ENCODE results near the gene NR2E1.

NR2E1 gene

DNA sequence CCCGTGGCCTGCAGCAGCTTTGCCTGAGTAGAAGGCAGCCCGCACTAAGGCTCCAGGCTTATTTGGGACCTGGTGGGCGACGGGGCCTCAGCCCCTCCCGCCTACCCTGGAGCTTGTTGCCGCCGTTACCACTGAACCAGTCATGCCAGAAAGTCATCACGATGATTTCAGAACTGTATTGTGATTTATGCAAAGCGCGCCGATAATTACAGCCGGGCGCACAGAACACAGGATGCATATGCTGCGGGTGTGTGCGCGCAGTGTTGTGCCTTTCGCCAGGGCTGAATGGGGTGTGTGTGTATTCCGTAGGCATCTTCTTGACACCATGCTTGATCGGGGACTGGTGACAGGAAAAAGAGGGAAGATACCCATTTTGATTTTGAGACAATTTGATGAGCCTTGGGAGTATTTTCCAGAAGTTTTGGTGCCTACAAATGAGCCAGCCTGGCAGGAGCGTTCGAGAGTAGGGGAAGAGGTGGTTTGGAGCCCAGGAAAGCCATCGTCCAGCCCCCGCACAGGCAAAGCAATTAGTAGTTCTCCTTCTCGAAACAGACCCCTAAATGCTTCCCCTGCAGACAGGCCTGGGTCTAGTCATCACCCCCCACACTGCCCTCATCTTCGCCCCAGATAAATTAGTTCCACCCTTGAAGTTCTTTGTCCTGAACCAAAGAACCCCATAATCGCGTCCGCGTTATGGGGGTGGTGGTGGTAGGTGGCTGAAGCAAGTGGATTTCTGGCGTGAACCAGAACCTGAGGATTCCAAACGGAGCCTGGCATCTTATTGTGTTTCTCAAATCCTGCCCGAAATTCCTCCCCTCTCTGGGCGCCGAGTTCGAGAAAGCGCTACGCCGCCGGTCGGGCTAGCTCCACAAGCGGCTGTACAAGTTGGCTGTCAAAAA lies 1.9 kb upstream of the NR2E1 start:
- Histone ChIP-seq H3K36me3 (ENCODE audit: insufficient read depth, low read length) (no peaks in the 10 kb centered on the region), H3K4me2 (ENCODE audit: low read depth, low read length, poor library complexity, severe bottlenecking) (no peak overlapping the region), H4K20me1 (ENCODE audit: insufficient read depth, low read length, poor library complexity, severe bottlenecking) (no peaks in the 10 kb centered on the region), H3K27me3 (ENCODE audit: insufficient read depth, low read length, poor library complexity, severe bottlenecking) (no peaks in the 10 kb centered on the region), H3K9me3 (ENCODE audit: insufficient read depth, low read depth, low read length) (no peaks in the 10 kb centered on the region), H3K9me2 (replicated peaks; ENCODE audit: low read depth, low read length) (no peaks in the 10 kb centered on the region), H2AFZ (ENCODE audit: low read length) (no peak overlapping the region), H3K79me2 (ENCODE audit: insufficient read depth, low read length) (no peaks in the 10 kb centered on the region), H3K9ac (ENCODE audit: low read depth, low read length, poor library complexity, severe bottlenecking) (no peak overlapping the region), H3K4me1 (ENCODE audit: insufficient read depth, low read length, poor library complexity, severe bottlenecking) (no peaks in the 10 kb centered on the region), H3K4me3 (ENCODE audit: low read length, poor library complexity, severe bottlenecking) (no peak overlapping the region), H3F3A (ENCODE audit: low read depth) (no peaks in the 10 kb centered on the region)
- TF ChIP-seq, protein P1, sequence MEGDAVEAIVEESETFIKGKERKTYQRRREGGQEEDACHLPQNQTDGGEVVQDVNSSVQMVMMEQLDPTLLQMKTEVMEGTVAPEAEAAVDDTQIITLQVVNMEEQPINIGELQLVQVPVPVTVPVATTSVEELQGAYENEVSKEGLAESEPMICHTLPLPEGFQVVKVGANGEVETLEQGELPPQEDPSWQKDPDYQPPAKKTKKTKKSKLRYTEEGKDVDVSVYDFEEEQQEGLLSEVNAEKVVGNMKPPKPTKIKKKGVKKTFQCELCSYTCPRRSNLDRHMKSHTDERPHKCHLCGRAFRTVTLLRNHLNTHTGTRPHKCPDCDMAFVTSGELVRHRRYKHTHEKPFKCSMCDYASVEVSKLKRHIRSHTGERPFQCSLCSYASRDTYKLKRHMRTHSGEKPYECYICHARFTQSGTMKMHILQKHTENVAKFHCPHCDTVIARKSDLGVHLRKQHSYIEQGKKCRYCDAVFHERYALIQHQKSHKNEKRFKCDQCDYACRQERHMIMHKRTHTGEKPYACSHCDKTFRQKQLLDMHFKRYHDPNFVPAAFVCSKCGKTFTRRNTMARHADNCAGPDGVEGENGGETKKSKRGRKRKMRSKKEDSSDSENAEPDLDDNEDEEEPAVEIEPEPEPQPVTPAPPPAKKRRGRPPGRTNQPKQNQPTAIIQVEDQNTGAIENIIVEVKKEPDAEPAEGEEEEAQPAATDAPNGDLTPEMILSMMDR (conservative IDR thresholded peaks at IDR 0.05; ENCODE audit: low read length), result no peak
- no peak for TF ChIP-seq EZH2phosphoT487 (IDR thresholded peaks at IDR 0.05; ENCODE audit: borderline replicate concordance)

DNA sequence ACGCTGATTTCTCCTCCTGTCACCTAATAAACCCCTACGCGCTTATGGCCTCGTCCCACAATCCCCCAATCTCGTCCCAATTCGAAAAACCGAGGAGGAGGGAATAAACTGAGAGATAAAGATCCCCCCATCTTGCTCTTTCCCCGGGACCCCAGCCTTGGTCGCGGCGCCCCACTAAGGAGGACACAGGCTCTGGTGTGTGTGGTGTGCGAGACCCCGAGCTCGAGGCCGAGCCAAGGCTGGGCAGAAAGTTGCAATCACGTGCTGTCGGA lies 1.3 kb upstream of the NR2E1 start:
- H2AFZ ChIP-seq (ENCODE audit: low read length), result no peak overlapping the region
- TF ChIP-seq, protein P1 (conservative IDR thresholded peaks at IDR 0.05; ENCODE audit: low read length), result no peak
- TF ChIP-seq EZH2phosphoT487 (IDR thresholded peaks at IDR 0.05; ENCODE audit: borderline replicate concordance), result no peak
- no peaks in the 10 kb centered on the region for H3K27me3 ChIP-seq (ENCODE audit: insufficient read depth, low read length, poor library complexity, severe bottlenecking)
- H3K4me3 ChIP-seq (ENCODE audit: low read length, poor library complexity, severe bottlenecking), result no peak overlapping the region
- no peaks in the 10 kb centered on the region for H3K9me2 ChIP-seq (replicated peaks; ENCODE audit: low read depth, low read length)
- no peak overlapping the region for H3K4me2 ChIP-seq (ENCODE audit: low read depth, low read length, poor library complexity, severe bottlenecking)
- no peaks in the 10 kb centered on the region for H3K4me1 ChIP-seq (ENCODE audit: insufficient read depth, low read length, poor library complexity, severe bottlenecking)
- H3K36me3 ChIP-seq (ENCODE audit: insufficient read depth, low read length), result no peaks in the 10 kb centered on the region
- H3K9ac ChIP-seq (ENCODE audit: low read depth, low read length, poor library complexity, severe bottlenecking), result no peak overlapping the region
- no peaks in the 10 kb centered on the region for H4K20me1 ChIP-seq (ENCODE audit: insufficient read depth, low read length, poor library complexity, severe bottlenecking)
- no peaks in the 10 kb centered on the region for H3F3A ChIP-seq (ENCODE audit: low read depth)
- no peaks in the 10 kb centered on the region for H3K9me3 ChIP-seq (ENCODE audit: insufficient read depth, low read depth, low read length)
- H3K79me2 ChIP-seq (ENCODE audit: insufficient read depth, low read length), result no peaks in the 10 kb centered on the region

DNA sequence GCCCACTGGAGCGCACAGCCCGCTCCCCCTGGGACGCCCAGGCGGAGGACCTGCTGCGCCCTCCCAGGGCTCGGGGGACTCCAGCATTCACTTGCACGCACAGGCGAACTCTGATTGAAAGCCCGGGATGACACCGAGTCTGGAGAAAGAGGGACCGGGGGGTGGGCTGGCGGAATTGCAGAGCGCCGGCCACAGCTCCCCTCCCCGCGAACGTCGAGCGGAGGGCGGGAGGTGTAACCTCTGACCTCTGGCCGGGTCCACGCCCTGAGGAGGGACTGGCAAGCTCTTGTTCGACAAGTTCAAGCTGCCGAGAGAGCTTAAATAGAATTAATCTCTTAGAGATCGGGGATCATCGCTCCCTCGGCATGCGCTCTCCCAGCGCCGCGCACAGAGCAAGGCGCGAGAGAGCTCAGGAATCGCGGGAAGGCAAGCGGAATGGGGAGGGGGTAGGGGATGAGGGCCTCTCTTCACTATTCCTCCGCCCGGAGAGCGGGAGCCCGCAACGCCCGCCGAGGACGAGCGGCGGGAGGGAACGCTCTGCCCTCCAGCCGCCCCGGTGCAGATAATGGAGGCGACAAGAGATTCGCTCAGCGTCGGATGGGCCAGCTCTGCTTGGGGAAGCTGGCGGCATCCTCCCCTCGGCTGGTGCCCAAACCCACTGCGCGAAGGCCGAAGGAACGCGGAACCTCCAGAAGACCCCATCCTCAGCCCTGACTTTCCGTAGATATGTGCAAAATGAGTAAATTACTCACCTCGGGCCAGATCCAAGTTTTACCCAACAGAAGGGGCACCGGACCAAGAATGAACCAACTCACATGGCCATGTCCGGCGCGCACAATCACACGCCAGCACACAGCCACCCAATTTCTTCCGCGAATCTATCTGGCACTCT lies 761 bp upstream of the NR2E1 start:
- Histone ChIP-seq H3F3A (ENCODE audit: low read depth) (no peaks in the 10 kb centered on the region), H3K9me3 (ENCODE audit: insufficient read depth, low read depth, low read length) (no peaks in the 10 kb centered on the region), H3K4me3 (ENCODE audit: low read length, poor library complexity, severe bottlenecking) (no peak overlapping the region), H3K4me2 (ENCODE audit: low read depth, low read length, poor library complexity, severe bottlenecking) (no peak overlapping the region), H2AFZ (ENCODE audit: low read length) (no peak overlapping the region), H4K20me1 (ENCODE audit: insufficient read depth, low read length, poor library complexity, severe bottlenecking) (no peaks in the 10 kb centered on the region), H3K79me2 (ENCODE audit: insufficient read depth, low read length) (no peaks in the 10 kb centered on the region), H3K9me2 (replicated peaks; ENCODE audit: low read depth, low read length) (no peaks in the 10 kb centered on the region), H3K9ac (ENCODE audit: low read depth, low read length, poor library complexity, severe bottlenecking) (no peak overlapping the region), H3K36me3 (ENCODE audit: insufficient read depth, low read length) (no peaks in the 10 kb centered on the region), H3K4me1 (ENCODE audit: insufficient read depth, low read length, poor library complexity, severe bottlenecking) (no peaks in the 10 kb centered on the region), H3K27me3 (ENCODE audit: insufficient read depth, low read length, poor library complexity, severe bottlenecking) (no peaks in the 10 kb centered on the region)
- TF ChIP-seq EZH2phosphoT487 (IDR thresholded peaks at IDR 0.05; ENCODE audit: borderline replicate concordance), result no peak
- TF ChIP-seq, protein P1 (conservative IDR thresholded peaks at IDR 0.05; ENCODE audit: low read length), result no peak
